AG08395 (cell line): Measurements from ENCODE around the gene CRCP.
A peak's percentile ranks its signal among the peaks of the same experiment; 100 is the strongest.
"Not testable (repeated sequence)": the region's sequence is repeated elsewhere in the genome, so short reads cannot be mapped to it uniquely, and the experiment has no call there.

ENCODE experiments used
- DNase-seq: peaks from one replicate; pipeline ENCODE4 v3.0.0; 2012; ENCODE audit warnings: mixed read lengths, low spot score

The CRCP gene

GRCh38 chr7:66108410-66108809, 6.2 kb upstream of the CRCP start:
- not testable (repeated sequence) for DNase-seq

- peak; percentile 79 for DNase-seq
Observed at GRCh38 chr7:66110856-66111255, 3.8 kb upstream of the CRCP start.

DNA sequence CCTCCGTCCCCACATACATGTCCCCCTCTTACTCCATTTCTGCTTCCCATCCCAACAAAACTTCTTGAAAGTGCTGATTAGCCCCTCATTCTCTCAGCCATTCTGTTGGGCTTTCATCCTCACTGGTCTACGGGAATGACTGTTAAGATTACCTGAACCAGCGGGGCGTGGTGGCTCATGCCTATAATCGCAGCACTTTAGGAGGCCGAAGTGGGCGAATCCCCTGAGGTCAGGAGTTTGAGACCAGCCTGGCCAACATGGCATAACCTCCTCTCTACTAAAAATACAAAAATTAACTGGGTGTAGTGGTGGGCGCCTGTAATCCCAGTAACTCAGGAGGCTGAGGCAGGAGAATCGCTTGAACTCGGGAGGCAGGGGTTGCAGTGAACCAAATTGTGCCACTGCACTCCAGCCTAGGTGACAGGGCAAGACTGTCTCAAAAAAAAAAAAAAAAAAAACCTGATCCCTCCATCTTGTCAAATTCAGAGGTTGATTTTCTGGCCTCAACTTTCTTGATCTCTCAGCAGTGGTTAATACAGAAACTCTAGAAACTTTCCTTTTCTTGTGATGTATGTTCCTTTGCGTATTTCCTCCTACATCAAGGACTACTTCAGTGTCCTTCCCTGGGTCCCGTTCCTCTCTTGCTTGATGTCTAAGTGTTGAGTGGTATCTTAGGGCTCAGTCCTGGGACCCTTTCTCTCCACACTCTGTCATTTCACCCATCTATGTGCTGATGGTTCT, 2.2 kb downstream of the CRCP start:
- not testable (repeated sequence) for DNase-seq

DNA sequence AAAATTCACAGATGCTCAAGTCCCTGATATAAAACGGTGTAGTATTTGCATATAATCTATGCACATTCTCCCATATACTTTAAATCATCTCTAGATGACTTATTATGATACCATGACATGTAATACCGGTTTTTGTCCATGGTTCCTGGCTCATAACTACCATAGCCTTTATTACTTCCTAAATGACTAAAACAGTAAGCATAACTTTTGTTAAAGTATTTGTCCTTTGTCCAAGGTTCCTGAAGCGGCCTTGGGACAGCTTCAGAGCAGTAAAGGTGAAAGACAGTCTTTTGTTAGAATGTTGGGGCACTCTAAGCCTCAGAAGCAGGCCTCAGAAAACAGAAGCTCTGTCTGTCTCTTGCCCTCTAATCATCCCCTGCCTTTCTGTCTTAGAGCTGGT, 4.0 kb downstream of the CRCP start:
- DNase-seq = no peak

DNA sequence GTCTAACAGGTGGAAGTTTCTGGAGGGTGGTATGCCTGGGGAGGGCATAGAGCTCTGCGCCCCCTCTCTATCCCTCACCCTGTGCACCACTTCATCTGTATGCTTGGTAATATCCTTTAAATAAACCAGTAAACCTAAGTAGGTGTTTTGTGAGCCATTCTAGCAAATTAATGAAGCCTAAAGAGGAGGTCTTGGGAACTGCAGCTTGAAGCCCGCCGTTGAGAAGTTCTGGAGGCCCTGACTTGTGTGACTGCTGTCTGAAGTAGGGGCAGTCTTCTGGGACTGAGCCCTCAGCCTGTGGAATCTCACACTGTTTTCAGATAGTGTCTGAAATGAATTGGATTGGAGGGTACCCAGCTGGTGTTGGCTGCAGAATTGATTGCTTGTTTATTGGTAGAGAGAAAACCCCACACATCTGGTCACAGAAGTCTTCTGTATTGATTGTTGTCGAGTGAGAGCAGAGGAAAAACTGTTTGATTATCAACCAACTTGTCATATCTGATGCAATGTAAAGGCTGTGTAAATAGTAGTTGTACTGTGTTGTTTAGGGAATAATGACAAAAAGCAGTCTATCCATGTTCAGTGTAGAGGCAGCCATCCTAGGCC, 4.7 kb downstream of the CRCP start:
- no peak for DNase-seq

GRCh38 chr7:66123175-66123528, 8.5 kb downstream of the CRCP start:
- no peak for DNase-seq

GRCh38 chr7:66124569-66124861, 9.9 kb downstream of the CRCP start:
- DNase-seq = not testable (repeated sequence)

DNA sequence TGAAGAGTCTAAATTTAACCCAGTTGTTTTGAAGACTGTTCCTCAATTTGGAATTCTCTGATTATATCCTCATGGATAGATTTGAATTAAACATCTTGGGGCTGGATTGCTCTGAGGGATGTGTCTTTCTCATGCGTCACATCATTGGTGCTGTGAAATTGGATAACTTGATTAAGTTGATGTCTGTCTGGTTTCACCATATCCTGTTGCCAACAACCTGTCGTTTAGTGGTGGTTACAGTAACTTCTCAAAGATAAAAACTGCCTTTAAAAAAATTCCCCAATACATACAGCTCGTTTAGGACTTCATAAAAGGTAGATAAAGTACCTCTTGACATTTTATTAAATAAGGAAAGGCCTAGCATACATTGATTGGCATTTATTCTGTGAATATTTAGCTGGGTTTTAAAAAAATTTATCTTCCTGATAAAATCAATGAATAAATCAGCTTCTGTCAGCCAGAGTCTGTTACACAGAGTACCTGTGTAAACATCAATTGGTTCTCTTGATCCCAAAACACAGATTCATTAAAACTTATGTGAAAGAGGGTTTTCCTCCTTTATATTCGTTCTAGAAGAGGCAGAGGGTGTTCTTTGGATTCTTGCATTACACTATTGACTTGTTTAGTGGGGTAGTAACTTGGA, 10.5 kb downstream of the CRCP start:
- DNase-seq = no peak

DNA sequence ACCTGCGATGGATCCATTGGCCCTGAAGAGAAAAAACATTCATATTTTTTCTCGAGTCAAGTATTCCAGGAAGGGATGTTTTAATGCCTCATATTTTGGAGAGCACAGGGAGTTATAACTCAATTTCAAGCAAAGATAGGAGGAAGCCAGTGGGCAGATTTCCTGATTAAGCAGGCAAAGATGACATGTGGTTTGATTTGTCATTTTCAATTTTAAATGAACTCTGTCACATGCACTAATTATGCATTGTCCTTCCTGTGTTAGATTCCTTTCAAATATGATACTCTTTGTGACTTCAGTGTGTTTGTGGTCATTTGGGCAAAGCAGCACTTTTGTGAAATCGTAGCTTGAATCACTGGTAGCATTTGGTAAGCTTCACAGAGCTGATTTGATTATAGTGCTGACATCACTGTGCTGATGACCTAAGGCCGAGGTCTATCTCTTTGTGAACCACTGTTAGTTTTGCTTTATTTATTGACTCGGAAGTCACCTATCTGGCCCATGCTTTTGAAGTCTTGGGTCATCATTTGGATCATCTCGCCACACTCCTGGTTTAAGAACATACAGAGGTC, 11.2 kb downstream of the CRCP start:
- DNase-seq = peak; percentile 2

GRCh38 chr7:66127172-66127571, 12.5 kb downstream of the CRCP start:
- DNase-seq = not testable (repeated sequence)

- DNase-seq = peak; percentile 3
Observed at GRCh38 chr7:66138994-66139752, 24.5 kb downstream of the CRCP start.

GRCh38 chr7:66140924-66141323, 26.3 kb downstream of the CRCP start:
- DNase-seq = peak; percentile 78

DNA sequence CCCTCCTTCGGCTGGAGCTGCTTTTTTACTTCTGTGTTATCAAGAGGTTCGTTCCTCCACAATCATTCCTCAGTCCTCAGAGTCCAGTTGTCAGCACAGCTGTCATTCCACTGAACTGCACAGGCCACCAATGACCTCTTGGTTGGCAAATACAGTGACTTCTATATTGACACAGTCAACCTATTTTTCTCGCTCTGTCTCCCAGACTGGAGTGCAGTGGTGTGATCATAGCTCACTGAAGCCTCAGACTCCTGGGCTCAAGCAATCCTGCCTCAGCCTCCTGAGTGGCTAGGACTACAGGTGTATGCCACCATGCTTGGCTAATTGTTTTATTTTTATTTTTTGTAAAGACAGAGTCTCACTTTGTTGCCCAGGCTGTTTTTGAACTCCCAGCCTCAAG, 27.7 kb downstream of the CRCP start:
- DNase-seq = no peak

- DNase-seq = no peak
Observed at GRCh38 chr7:66142996-66143395, 28.3 kb downstream of the CRCP start.

GRCh38 chr7:66143876-66144332, 29.3 kb downstream of the CRCP start:
- no peak for DNase-seq

DNA sequence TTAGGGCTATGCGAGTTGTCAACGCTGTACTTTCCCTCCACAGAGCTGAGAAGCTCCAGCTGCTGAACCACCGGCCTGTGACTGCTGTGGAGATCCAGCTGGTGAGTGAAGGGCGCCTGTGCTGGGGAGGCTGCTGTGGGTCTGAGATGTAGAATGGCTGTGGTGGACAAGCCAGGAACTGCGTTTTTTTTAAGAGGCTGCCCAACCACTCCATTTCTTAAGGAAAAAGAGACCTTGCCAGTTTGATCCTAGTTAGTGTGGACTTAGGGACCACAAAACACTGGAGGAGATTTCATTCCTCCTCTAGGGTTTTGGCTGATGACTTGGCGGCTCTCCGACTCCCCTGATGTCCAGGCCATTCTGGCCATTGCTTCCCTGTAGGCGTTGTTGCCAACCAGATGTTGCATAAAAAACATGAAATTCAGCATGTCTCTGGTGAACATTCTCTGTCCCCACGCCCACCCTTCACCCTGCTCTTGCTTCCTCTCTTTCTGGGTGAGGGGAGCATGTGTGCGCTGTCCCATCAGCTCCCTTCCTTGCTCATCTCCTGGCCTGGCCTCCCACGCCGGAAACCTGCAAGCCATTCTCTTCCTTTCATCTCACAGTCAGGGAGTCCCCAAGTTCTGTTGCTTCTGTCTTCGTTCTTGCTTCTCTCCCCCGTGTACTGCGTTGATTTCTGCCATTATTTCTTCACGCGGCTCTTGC, 30.9 kb downstream of the CRCP start:
- DNase-seq = peak; percentile 27

DNA sequence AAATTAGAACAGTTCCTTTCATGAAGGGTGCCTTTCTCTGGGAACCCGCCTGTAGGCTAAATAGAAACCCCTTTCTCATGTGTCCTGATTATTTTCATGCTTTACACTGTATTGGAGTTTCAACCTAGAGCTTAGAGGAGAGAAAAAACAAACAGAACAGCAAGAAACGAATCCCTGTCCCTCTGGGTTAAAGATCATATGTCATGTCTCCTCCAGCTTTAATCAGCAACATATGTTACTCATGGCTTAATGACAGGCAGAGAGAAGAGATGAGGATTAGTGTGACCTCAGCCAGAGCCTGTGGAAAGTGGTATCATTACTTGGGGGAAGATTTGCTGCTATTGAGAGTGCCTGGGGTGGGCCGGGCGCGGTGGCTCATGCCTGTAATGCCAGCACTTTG, 32.1 kb downstream of the CRCP start:
- DNase-seq = peak; percentile 63

DNA sequence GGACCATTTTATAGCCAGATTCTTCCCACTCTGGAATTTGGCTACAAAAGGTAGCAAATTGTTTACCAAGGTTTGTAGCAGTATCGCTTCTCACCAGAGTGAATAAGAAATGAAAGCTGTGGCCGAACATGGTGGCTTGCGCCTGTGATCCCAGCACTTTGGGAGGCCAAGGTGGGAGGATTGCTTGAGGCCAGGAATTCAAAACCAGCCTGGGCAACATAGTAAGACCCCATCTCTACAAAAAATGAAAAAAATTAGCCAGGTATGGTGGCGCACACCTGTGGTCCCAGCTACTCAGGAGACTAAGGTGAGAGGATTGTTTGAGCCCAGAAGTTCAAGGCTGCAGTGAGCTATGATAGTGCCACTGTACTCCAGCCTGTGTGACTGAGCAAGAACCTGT, 33.0 kb downstream of the CRCP start:
- DNase-seq = not testable (repeated sequence)

GRCh38 chr7:66150471-66150870, 35.8 kb downstream of the CRCP start:
- DNase-seq = peak; percentile 67

DNA sequence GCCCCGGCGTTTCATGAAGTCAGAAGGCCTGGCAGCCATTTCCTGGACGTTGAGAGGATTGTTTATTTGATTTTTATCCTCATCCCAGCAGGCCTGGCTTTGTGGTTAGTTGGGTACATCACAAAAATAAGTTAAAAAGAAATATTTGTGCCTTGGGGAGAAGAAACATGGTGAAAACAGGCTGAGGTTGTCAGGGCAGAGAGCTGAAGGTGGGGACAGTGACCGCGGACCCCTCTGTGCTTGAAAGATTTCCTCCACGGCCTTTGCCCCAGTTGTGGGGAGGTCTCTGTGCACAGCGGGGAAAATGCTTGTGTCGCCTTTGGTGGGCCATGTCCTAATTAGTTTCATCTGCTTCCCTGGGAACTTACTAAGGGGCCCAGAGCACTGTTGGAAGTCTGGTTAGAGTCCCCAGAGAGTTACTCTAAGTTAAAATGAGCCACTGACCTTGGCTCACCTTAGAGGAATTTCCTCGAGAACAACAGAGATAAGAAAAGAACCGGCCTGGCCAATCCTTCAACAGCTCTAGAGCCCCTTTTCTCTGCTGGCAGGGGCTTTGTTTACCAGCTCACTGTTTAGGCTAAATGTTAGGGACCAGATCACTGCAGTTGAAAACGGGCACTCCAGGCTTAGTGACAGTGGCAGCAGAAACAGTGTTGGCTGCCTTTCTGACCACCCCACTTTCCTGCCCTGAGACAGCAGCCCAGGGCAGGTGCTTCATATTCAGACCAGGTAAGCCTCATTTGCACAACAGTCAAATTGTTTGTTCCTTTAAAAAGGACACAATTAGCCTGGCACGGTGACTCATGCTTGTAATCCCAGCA, 37.9 kb downstream of the CRCP start:
- DNase-seq = peak; percentile 24

DNA sequence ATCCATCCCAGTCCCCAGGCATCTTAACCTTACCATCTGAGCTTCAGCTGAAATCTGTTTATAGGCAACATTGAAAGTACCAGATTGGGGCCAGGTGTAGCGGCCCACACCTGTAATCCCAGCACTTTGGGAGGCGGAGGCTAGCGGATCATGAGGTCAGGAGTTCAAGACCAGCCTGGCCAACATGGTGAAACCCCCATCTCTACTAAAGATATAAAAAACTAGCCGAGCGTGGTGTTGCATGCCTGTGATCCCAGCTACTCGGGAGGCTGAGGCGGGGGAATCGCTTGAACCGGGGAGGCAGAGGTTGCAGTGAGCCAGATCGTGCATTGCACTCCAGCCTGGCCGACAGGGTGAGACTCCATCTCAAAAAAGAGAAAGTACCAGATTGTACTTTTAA, 39.0 kb downstream of the CRCP start:
- no peak for DNase-seq
